Measurements from ENCODE around the gene TLCD2.

- TF ChIP-seq CTCF (IDR thresholded peaks at IDR 0.05), result no peak
- TF ChIP-seq POLR2A (IDR thresholded peaks at IDR 0.05), result no peak
- TF ChIP-seq POLR2AphosphoS5 (IDR thresholded peaks at IDR 0.05), result no peak
Observed at GRCh38 chr17:1755827-1756262, 45.7 kb upstream of the TLCD2 start.

Measured in breast epithelium (tissue), 3 donors.